Activated CD4-positive, alpha-beta memory T cell treated with anti-CD3 and anti-CD28 coated beads, Interleukin-2, amount 10 ng/mL, durations not matched to agents 7 days and 5 days (primary cell): ENCODE measurements around the gene LRP1B. TPM values are rescaled to one million over a fixed set of nuclear protein-coding genes. Genes with fewer than 3 reads are reported as not detected.

Source experiments
- CTCF ChIA-PET: fragments of 350-600 bp; sonication (Branson Sonifier 250); formaldehyde crosslinking; loops from one replicate; lab custom pipeline; 2021; ENCODE audit warnings: antibody characterized with exemption, inconsistent platforms; lab: Charles Lee
- POLR2A ChIA-PET: fragments of 350-600 bp; sonication (Branson Sonifier 250); formaldehyde crosslinking; loops from one replicate; lab custom pipeline; 2021; ENCODE audit warnings: antibody characterized with exemption; lab: Charles Lee
- DNase-seq: peaks from one replicate; pipeline ENCODE4 v3.0.0-alpha.2; 2020
- H3K27ac Mint-ChIP-seq: one replicate; pipeline ENCODE4 v1.8.0; 2021; ENCODE audit warnings: mild to moderate bottlenecking, mixed read lengths
- H3K27me3 Mint-ChIP-seq: one replicate; pipeline ENCODE4 v1.8.0; 2021; ENCODE audit warnings: mixed read lengths
- H3K36me3 Mint-ChIP-seq: one replicate; pipeline ENCODE4 v1.8.0; 2021; ENCODE audit warnings: low read depth, mixed read lengths
- H3K4me1 Mint-ChIP-seq: one replicate; pipeline ENCODE4 v1.8.0; 2021; ENCODE audit warnings: mixed read lengths
- H3K4me3 Mint-ChIP-seq: one replicate; pipeline ENCODE4 v1.8.0; 2021; ENCODE audit warnings: mild to moderate bottlenecking, mixed read lengths
- H3K9me3 Mint-ChIP-seq: one replicate; pipeline ENCODE4 v1.8.0; 2021; ENCODE audit warnings: mixed read lengths
- total RNA-seq, 2 experiments: library from RNA; stranded (reverse); gene quantifications; one replicate each; pipeline ENCODE4 v1.2.3, GENCODE V29; 2021

LRP1B gene
- total RNA-seq, 2 experiments from 2014 or later: not detected

DNA sequence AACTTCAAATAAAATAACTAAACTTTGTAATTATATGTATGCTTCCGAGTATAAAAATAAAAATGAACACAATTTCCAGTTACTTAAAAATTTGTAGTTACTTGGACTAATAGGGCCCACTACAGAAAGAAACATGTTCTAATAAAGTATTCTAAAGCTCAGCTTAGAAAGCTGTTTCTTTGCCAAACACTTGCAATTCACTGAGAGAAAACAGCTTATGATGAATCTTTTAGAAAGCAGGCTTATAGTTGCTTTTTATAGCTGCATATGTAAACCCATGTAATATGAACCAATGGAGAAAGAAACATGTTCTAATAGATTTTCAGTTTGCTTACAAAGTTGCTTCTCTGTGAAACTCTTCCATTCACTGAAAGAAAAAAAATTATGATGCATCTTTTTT, 766.0 kb downstream of the LRP1B start:
- no peaks in the 10 kb centered on the region for H3K36me3 Mint-ChIP-seq
- no peak overlapping the region for H3K27ac Mint-ChIP-seq
- H3K4me1 Mint-ChIP-seq: no peaks in the 10 kb centered on the region
- no peaks in the 10 kb centered on the region for H3K27me3 Mint-ChIP-seq
- ChIA-PET CTCF (no interaction called here), POLR2A (no interaction called here)
- H3K4me3 Mint-ChIP-seq: no peak overlapping the region
- H3K9me3 Mint-ChIP-seq: peaks cover 5% of the 10 kb centered on the region
- no peak for DNase-seq

DNA sequence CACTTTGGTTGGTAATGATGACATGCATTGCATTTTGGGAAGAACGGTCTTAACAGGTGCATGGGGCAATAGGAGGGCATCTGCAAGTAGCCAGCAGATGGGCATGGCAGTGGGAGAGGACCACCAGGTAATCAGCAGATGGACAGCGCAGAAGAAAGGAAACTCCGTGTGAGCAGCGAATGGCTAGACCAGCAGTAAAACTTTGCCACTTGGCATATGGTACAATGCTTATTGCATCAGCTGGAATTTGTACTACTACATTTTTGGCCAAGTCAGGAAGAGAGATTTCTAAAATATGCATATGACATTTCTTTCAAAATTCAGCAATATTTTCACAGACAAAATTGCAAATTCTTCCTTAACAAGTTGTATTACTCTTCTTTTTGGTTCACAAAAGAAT, 768.5 kb downstream of the LRP1B start:
- H3K27ac Mint-ChIP-seq: no peak overlapping the region
- H3K4me3 Mint-ChIP-seq: no peak overlapping the region
- H3K36me3 Mint-ChIP-seq: no peaks in the 10 kb centered on the region
- H3K9me3 Mint-ChIP-seq: peaks cover 5% of the 10 kb centered on the region
- no peaks in the 10 kb centered on the region for H3K27me3 Mint-ChIP-seq
- no peak for DNase-seq
- ChIA-PET POLR2A (no interaction called here), CTCF (no interaction called here)
- no peaks in the 10 kb centered on the region for H3K4me1 Mint-ChIP-seq

DNA sequence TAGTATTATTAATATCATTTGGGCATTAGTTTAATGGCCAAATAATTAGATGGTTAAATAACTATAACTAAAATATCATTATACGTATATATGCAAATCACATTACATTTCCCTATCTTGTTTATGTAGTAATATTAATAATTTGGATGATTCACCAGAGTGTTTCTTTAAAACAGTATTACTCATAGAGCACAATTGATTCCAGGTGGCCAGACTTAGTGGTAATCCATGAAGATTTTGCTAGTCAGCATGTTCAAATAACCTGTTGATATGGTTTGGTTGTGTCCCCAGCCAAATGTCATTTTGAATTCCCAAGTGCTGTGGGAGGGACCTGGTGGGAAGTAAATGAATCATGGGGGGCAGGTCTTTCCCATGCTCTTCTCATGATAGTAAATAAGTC, 782.3 kb downstream of the LRP1B start:
- no peaks in the 10 kb centered on the region for H3K4me1 Mint-ChIP-seq
- no peaks in the 10 kb centered on the region for H3K36me3 Mint-ChIP-seq
- H3K9me3 Mint-ChIP-seq: peaks cover 9% of the 10 kb centered on the region
- H3K27ac Mint-ChIP-seq: no peak overlapping the region
- H3K4me3 Mint-ChIP-seq: no peak overlapping the region
- H3K27me3 Mint-ChIP-seq: no peaks in the 10 kb centered on the region
- POLR2A ChIA-PET: no interaction called here
- no peak for DNase-seq
- CTCF ChIA-PET: no interaction called here

DNA sequence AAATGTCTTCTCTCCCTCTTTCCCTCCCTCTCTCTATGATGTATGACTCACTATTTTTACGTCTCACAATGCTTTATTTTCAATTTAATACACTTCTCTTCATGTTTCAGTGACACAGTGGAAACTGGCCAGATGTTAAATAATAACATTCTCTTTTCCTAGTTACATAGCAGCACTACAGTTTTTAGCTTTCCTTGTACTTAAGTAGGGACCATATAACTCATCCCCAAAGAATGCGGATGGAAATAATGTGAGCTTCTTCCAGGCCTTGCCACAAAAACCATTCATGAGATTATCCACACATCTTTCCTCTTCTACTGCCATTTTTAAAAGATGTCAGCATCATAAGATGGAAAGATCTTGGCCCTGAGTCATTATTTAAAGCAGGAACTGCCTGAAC, 789.4 kb downstream of the LRP1B start:
- DNase-seq: no peak
- Mint-ChIP-seq H3K36me3 (no peaks in the 10 kb centered on the region), H3K27ac (no peak overlapping the region), H3K27me3 (no peaks in the 10 kb centered on the region), H3K4me3 (no peak overlapping the region), H3K4me1 (no peaks in the 10 kb centered on the region), H3K9me3 (peaks cover 13% of the 10 kb centered on the region)
- CTCF ChIA-PET: no interaction called here
- POLR2A ChIA-PET: no interaction called here

GRCh38 chr2:141331127-141331526, 799.7 kb downstream of the LRP1B start:
- Mint-ChIP-seq H3K27me3 (no peaks in the 10 kb centered on the region), H3K9me3 (peaks cover 6% of the 10 kb centered on the region), H3K27ac (no peak overlapping the region), H3K36me3 (no peaks in the 10 kb centered on the region), H3K4me3 (no peak overlapping the region), H3K4me1 (no peaks in the 10 kb centered on the region)
- no peak for DNase-seq
- POLR2A ChIA-PET: no interaction called here
- CTCF ChIA-PET: no interaction called here

GRCh38 chr2:141329964-141330363, 800.9 kb downstream of the LRP1B start:
- Mint-ChIP-seq H3K9me3 (peaks cover 3% of the 10 kb centered on the region), H3K27ac (no peak overlapping the region), H3K36me3 (no peaks in the 10 kb centered on the region), H3K4me1 (no peaks in the 10 kb centered on the region), H3K27me3 (no peaks in the 10 kb centered on the region), H3K4me3 (no peak overlapping the region)
- no peak for DNase-seq
- ChIA-PET CTCF (no interaction called here), POLR2A (no interaction called here)

GRCh38 chr2:141323571-141323970, 807.2 kb downstream of the LRP1B start:
- H3K27me3 Mint-ChIP-seq: no peaks in the 10 kb centered on the region
- H3K4me1 Mint-ChIP-seq: no peaks in the 10 kb centered on the region
- ChIA-PET POLR2A (no interaction called here), CTCF (no interaction called here)
- no peak overlapping the region for H3K27ac Mint-ChIP-seq
- no peak overlapping the region for H3K4me3 Mint-ChIP-seq
- H3K9me3 Mint-ChIP-seq: peaks cover 9% of the 10 kb centered on the region
- no peaks in the 10 kb centered on the region for H3K36me3 Mint-ChIP-seq
- DNase-seq: no peak

GRCh38 chr2:141317986-141318385, 812.8 kb downstream of the LRP1B start:
- Mint-ChIP-seq H3K4me3 (no peak overlapping the region), H3K27me3 (no peaks in the 10 kb centered on the region), H3K9me3 (peaks cover 3% of the 10 kb centered on the region), H3K36me3 (no peaks in the 10 kb centered on the region), H3K4me1 (no peaks in the 10 kb centered on the region), H3K27ac (no peak overlapping the region)
- DNase-seq: no peak
- ChIA-PET CTCF (no interaction called here), POLR2A (no interaction called here)

- H3K27ac Mint-ChIP-seq: no peak overlapping the region
- ChIA-PET CTCF (no interaction called here), POLR2A (no interaction called here)
- H3K4me3 Mint-ChIP-seq: no peak overlapping the region
- no peaks in the 10 kb centered on the region for H3K36me3 Mint-ChIP-seq
- H3K27me3 Mint-ChIP-seq: no peaks in the 10 kb centered on the region
- H3K9me3 Mint-ChIP-seq: peaks cover 3% of the 10 kb centered on the region
- no peaks in the 10 kb centered on the region for H3K4me1 Mint-ChIP-seq
- no peak for DNase-seq
Observed at GRCh38 chr2:141316606-141317005, 814.2 kb downstream of the LRP1B start.

DNA sequence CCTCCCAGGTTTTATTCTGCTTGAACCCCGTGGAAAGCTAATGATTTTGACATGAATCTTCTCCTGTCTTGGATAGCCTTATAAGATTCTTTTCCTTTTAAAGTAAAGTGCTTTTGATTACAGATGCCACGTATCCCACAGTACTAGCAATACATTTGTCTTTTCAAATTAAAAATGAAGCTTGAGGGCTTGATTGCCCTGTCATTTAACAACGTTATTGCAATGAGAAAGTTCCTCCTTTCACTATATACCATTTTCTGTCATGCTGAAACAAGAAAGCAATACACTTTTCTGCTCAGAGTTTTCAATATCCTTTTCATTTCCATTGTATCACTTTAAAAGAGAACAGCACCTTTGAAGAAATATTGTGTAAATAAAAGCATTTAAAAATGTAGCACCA, 814.7 kb downstream of the LRP1B start:
- Mint-ChIP-seq H3K9me3 (peaks cover 3% of the 10 kb centered on the region), H3K27ac (no peak overlapping the region), H3K36me3 (no peaks in the 10 kb centered on the region), H3K27me3 (no peaks in the 10 kb centered on the region), H3K4me3 (no peak overlapping the region), H3K4me1 (no peaks in the 10 kb centered on the region)
- DNase-seq: no peak
- ChIA-PET POLR2A (no interaction called here), CTCF (no interaction called here)

DNA sequence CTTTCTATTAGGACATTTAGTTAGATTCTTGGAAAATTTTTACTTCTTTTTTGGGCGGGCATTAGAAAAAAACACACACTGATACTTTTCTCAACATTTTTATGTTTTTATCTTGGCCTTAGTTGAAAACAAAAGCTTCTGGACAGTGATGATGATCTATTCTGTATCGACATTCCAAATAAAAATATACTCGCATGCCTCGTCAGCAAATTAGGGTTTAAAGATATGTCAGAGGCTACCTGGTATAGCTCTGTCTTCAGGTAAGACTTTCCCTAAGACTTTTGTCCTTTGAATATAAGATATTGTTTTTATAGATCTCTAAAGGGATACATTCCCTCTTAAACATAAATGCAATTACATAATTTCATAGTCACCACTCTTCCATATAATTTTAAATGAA, 816.8 kb downstream of the LRP1B start:
- Mint-ChIP-seq H3K9me3 (peaks cover 2% of the 10 kb centered on the region), H3K4me1 (no peaks in the 10 kb centered on the region), H3K27me3 (no peaks in the 10 kb centered on the region), H3K4me3 (no peak overlapping the region), H3K27ac (no peak overlapping the region), H3K36me3 (no peaks in the 10 kb centered on the region)
- ChIA-PET CTCF (no interaction called here), POLR2A (no interaction called here)
- no peak for DNase-seq

- POLR2A ChIA-PET: no interaction called here
- DNase-seq: no peak
- CTCF ChIA-PET: no interaction called here
- Mint-ChIP-seq H3K27ac (no peak overlapping the region), H3K27me3 (no peaks in the 10 kb centered on the region), H3K4me1 (no peaks in the 10 kb centered on the region), H3K36me3 (no peaks in the 10 kb centered on the region), H3K4me3 (no peak overlapping the region), H3K9me3 (peaks cover 2% of the 10 kb centered on the region)
Observed at GRCh38 chr2:141311430-141311829, 819.4 kb downstream of the LRP1B start.

DNA sequence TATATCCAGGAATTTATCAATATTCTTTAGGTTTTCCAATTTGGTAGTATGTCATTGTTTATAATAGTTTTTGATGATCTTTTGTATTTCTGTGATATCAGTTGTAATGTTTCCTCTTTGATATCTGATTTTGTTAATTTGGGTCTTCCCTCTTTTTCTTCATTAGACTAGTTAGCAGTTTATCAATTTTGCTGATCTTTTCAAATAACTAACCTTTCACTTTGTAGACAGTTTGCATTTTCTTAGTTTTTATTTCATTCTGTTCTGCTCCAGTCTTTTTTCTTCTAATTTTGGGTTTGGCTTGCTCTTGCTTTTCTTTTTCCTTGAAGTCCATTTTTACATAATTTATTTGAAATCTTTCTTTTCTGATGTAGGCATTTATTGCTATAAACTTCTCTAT, 824.4 kb downstream of the LRP1B start:
- ChIA-PET POLR2A (no interaction called here), CTCF (no interaction called here)
- DNase-seq: no peak
- Mint-ChIP-seq H3K4me3 (no peak overlapping the region), H3K27me3 (no peaks in the 10 kb centered on the region), H3K27ac (no peak overlapping the region), H3K4me1 (no peaks in the 10 kb centered on the region), H3K9me3 (peaks cover 2% of the 10 kb centered on the region), H3K36me3 (no peaks in the 10 kb centered on the region)

- Mint-ChIP-seq H3K27ac (no peak overlapping the region), H3K4me3 (no peak overlapping the region), H3K4me1 (no peaks in the 10 kb centered on the region), H3K9me3 (peaks cover 4% of the 10 kb centered on the region), H3K36me3 (no peaks in the 10 kb centered on the region), H3K27me3 (no peaks in the 10 kb centered on the region)
- ChIA-PET POLR2A (no interaction called here), CTCF (no interaction called here)
- DNase-seq: no peak
Observed at GRCh38 chr2:141301551-141301950, 829.3 kb downstream of the LRP1B start.

- Mint-ChIP-seq H3K27me3 (no peaks in the 10 kb centered on the region), H3K4me1 (no peaks in the 10 kb centered on the region), H3K36me3 (no peaks in the 10 kb centered on the region), H3K9me3 (peaks cover 14% of the 10 kb centered on the region), H3K27ac (no peak overlapping the region), H3K4me3 (no peak overlapping the region)
- ChIA-PET POLR2A (no interaction called here), CTCF (no interaction called here)
- DNase-seq: no peak
Observed at GRCh38 chr2:141280037-141280436, 850.8 kb downstream of the LRP1B start.
